Hepatic stellate cell (primary cell): Measurements from ENCODE around the gene TRPM6.

ENCODE experiments used
- DNase-seq: peaks from one replicate; pipeline ENCODE4 v3.0.0; 2011; ENCODE audit warnings: low spot score

Gene TRPM6

GRCh38 chr9:74771672-74772071 is 116.0 kb downstream of the TRPM6 start:
- DNase-seq = no peak

- DNase-seq = no peak
Observed at GRCh38 chr9:74771262-74771585, 116.5 kb downstream of the TRPM6 start.

- peak; percentile 29 for DNase-seq
Observed at GRCh38 chr9:74770508-74771261, 117.0 kb downstream of the TRPM6 start.

GRCh38 chr9:74765481-74765971 is 122.2 kb downstream of the TRPM6 start:
- DNase-seq = no peak

- no peak for DNase-seq
Observed at GRCh38 chr9:74762950-74763349, 124.8 kb downstream of the TRPM6 start.

- DNase-seq = no peak
Observed at GRCh38 chr9:74760031-74760700, 127.6 kb downstream of the TRPM6 start.

GRCh38 chr9:74755999-74756398 is 131.7 kb downstream of the TRPM6 start:
- DNase-seq = no peak

GRCh38 chr9:74755355-74755754 is 132.4 kb downstream of the TRPM6 start:
- DNase-seq = no peak

- no peak for DNase-seq
Observed at GRCh38 chr9:74753650-74754049, 134.1 kb downstream of the TRPM6 start.

GRCh38 chr9:74748966-74749365 is 138.8 kb downstream of the TRPM6 start:
- DNase-seq = no peak

GRCh38 chr9:74742792-74743730 is 144.7 kb downstream of the TRPM6 start:
- DNase-seq = peak; percentile 8

- no peak for DNase-seq
Observed at GRCh38 chr9:74742191-74742790, 145.4 kb downstream of the TRPM6 start.

GRCh38 chr9:74736646-74737045 is 151.1 kb downstream of the TRPM6 start:
- DNase-seq = no peak

GRCh38 chr9:74735761-74736160 is 152.0 kb downstream of the TRPM6 start:
- DNase-seq = no peak

- no peak for DNase-seq
Observed at GRCh38 chr9:74729136-74729695, 158.5 kb downstream of the TRPM6 start.

- no peak for DNase-seq
Observed at GRCh38 chr9:74728176-74728575, 159.5 kb downstream of the TRPM6 start.

GRCh38 chr9:74726581-74726980 is 161.1 kb downstream of the TRPM6 start:
- DNase-seq = no peak

- DNase-seq = no peak
Observed at GRCh38 chr9:74724317-74724716, 163.4 kb downstream of the TRPM6 start.

GRCh38 chr9:74721696-74722660 is 165.7 kb downstream of the TRPM6 start:
- DNase-seq = no peak

GRCh38 chr9:74719306-74719705 is 168.4 kb downstream of the TRPM6 start:
- DNase-seq = no peak

- no peak for DNase-seq
Observed at GRCh38 chr9:74718709-74719108, 169.0 kb downstream of the TRPM6 start.
